Adrenal gland (tissue), 12 donors: ENCODE results near the gene LRRN2. TPM values are rescaled to one million over a fixed set of nuclear protein-coding genes. Genes with fewer than 3 reads are reported as not detected.

Experiments
- DNase-seq, 7 donors: peaks; one replicate each; pipeline ENCODE4 v3.0.0-alpha.2; 2019 to 2020
- H3K27ac ChIP-seq, 5 donors: fragments of 200-600 bp; sonication (generic) in 4 of 5; 1 replicate in 3 of 5; 2 replicates in 2 of 5; pipeline versions ENCODE4 v1.5.1 to v1.8.0; 2016 to 2020; ENCODE audit warnings: mild to moderate bottlenecking in 1 of 5
- H3K27me3 ChIP-seq: fragments of 200-600 bp; 2 replicates; pipeline ENCODE4 v1.8.0; 2021
- H3K36me3 ChIP-seq, 2 donors: fragments of 200-600 bp; replicated peaks in 1 of 2; 1 replicate in 1 of 2; 2 replicates in 1 of 2; pipeline versions ENCODE4 v1.5.1 to v1.8.0; 2018 to 2022
- H3K4me1 ChIP-seq, 2 donors: fragments of 200-600 bp; replicated peaks in 1 of 2; 1 replicate in 1 of 2; 2 replicates in 1 of 2; pipeline versions ENCODE4 v1.5.1 to v1.8.0; 2018 to 2021
- H3K4me3 ChIP-seq, 4 donors: fragments of 200-600 bp; sonication (generic) in 3 of 4; one replicate each; pipeline ENCODE4 v1.5.1; 2016 to 2018
- H3K9me3 ChIP-seq, 3 donors: fragments of 200-600 bp; sonication (generic) in 1 of 3; replicated peaks in 1 of 3; 1 replicate in 2 of 3; 2 replicates in 1 of 3; pipeline versions ENCODE4 v1.5.1 to v1.8.0; 2016 to 2021
- POLR2A ChIP-seq, 2 donors: fragments of 450-650 bp; IDR thresholded peaks; one replicate each; pipeline ENCODE4 v1.6.1; 2017; ENCODE audit warnings: antibody characterized with exemption in 2 of 2, mild to moderate bottlenecking in 2 of 2, moderate library complexity in 1 of 2
- WGBS, 4 donors: extraction: QIAGEN DNeasy Blood & Tissue Kit in 2 of 4; methylation state at CpG; one replicate each; pipeline versions ENCODE4 v1.1.5 to v1.1.7; 2013 to 2017; 5-methylcytosine and 5-hydroxymethylcytosine counted together
- intact Hi-C, 2 donors: fragments of 100-400 bp; cut with DNase I; formaldehyde crosslinking; loops; one replicate each; pipeline versions ENCODE4 v1.14.1 to v1.15.0; 2022 to 2023
- polyA plus RNA-seq, 3 donors: library from polyadenylated mRNA; stranded (reverse); fragments of 200-250 nt in 2 of 3; fragments of 350-450 nt in 1 of 3; fragmentation: Illumina TruSeq in 1 of 3; extraction: RNeasy Lipid Tissue Mini Kit (QIAGEN cat#74804) in 1 of 3; gene quantifications; one replicate each; pipeline ENCODE4 v1.2.3, GENCODE V29; 2013 to 2014
- total RNA-seq, 9 donors: library from RNA; depleted of rRNA in 4 of 9; stranded (reverse); fragments of >200 nt in 4 of 9; fragments of 120-200 nt in 1 of 9; fragmentation: NEBNext Ultra II Directional in 1 of 9; extraction: Animal tissue kit (Norgen Biotek cat#: 25700) in 1 of 9; gene quantifications; one replicate each; pipeline versions ENCODE4 v1.1.0 to v1.2.4, GENCODE V29; 2013 to 2023
- TF ChIP-seq, protein P1 (sequence below), 6 experiments: fragments of 450-650 bp in 4 of 6; fragments of 200-600 bp in 2 of 6; sonication (generic) in 1 of 6; IDR thresholded peaks; 1 replicate in 5 of 6; 2 replicates in 1 of 6; pipeline versions ENCODE4 v1.5.1 to v1.8.0; 2016 to 2021; ENCODE audit warnings: antibody characterized with exemption in 6 of 6, mild to moderate bottlenecking in 2 of 6, moderate library complexity in 1 of 6
- donor health status: healthy with polysubstance abuse.
- donor health status: Bipolar disorder and iron deficiency.
- donor health status: DM: yes; HTN: yes; CAD: no.
- donor health status: DM: no; HTN: no; CAD: no.
- donor health status: DM: no; HTN: no; CAD: no.
- donor health status: DM: yes; HTN: yes; CAD: no.

The LRRN2 gene
- total and polyA plus RNA-seq, 12 donors = 1.1 to 8.7 (median 3.2) TPM

DNA sequence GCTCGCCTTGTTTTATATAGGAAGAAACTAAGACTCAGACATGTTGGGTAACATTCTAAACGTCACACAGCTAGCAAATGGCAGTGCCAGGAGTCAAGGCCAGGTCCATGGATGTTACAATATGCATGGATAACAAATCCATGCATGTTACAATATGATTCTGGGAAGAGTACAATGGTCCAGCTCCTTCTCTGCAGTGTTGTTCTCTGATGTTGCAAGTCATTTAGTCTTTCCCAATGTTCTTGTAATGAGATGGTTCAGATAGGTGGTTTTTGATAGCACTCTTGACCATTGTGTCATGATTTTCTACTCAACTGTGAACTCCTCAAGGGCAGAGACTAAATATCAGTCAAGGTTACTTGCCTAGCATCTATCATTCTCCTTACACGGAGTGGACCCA lies 15.7 kb upstream of the LRRN2 start:
- Histone ChIP-seq H3K27me3 (no peaks in the 10 kb centered on the region), H3K36me3 (no peaks in the 10 kb centered on the region), H3K4me3 (no peak overlapping the region), H3K4me1 (no peaks in the 10 kb centered on the region), H3K27ac (no peak overlapping the region), H3K9me3 (no peaks in the 10 kb centered on the region)
- no peak for DNase-seq
- intact Hi-C loops = no loop called here
- TF ChIP-seq, protein P1, sequence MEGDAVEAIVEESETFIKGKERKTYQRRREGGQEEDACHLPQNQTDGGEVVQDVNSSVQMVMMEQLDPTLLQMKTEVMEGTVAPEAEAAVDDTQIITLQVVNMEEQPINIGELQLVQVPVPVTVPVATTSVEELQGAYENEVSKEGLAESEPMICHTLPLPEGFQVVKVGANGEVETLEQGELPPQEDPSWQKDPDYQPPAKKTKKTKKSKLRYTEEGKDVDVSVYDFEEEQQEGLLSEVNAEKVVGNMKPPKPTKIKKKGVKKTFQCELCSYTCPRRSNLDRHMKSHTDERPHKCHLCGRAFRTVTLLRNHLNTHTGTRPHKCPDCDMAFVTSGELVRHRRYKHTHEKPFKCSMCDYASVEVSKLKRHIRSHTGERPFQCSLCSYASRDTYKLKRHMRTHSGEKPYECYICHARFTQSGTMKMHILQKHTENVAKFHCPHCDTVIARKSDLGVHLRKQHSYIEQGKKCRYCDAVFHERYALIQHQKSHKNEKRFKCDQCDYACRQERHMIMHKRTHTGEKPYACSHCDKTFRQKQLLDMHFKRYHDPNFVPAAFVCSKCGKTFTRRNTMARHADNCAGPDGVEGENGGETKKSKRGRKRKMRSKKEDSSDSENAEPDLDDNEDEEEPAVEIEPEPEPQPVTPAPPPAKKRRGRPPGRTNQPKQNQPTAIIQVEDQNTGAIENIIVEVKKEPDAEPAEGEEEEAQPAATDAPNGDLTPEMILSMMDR (IDR thresholded peaks at IDR 0.05) = no peak
- WGBS, 4 donors = 64 to 79% (median 71%) methylated on average over 3 of the region's 3 CpGs

DNA sequence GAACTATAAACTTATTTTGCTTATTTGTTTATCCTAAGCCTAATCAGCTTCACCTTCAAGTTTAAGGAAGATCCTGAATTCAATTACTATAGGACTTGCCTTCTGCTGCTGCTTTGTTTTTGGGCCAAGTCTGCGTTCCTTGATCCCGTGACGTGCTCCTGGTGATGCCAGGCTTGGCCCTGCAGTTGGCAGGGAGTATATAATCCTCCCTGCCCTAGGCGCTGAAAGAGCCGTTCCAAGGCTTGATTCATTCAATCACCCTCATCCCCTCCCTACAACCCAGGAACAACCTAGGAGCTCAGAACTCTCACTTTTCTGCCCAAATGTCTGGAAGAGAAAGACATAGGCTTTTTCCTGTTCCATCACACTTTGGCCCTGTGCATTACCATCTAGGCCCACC lies 12.4 kb upstream of the LRRN2 start:
- Histone ChIP-seq H3K27me3 (no peaks in the 10 kb centered on the region), H3K36me3 (no peaks in the 10 kb centered on the region), H3K4me3 (no peak overlapping the region), H3K27ac (no peak overlapping the region), H3K9me3 (no peaks in the 10 kb centered on the region), H3K4me1 (no peaks in the 10 kb centered on the region)
- no peak for DNase-seq
- 84 to 98% (median 88%) methylated on average over 5 of the region's 5 CpGs for WGBS, 4 donors
- intact Hi-C loops = no loop called here
- TF ChIP-seq, protein P1 (IDR thresholded peaks at IDR 0.05) = no peak
- no peak for TF ChIP-seq POLR2A (IDR thresholded peaks at IDR 0.05)

DNA sequence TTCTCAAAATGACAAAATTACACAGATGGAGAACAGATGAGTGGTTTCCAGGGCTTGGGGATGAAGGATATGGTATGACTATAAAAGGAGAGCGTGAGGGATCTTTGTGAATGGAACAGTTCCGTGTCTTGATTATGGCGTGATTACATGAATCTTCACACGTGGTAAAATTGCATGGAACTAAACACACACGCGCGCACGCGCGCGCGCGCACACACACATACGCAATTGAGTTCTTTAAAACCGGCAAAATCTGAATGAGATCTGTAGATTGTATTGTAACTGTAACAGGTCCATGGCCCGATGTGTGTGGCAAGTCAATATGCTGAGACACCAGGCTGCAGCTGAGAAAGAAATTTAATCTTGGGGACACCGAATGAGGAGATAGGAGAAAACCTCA lies 11.1 kb upstream of the LRRN2 start:
- intact Hi-C loops = no loop called here
- Histone ChIP-seq H3K27me3 (no peaks in the 10 kb centered on the region), H3K27ac (no peak overlapping the region), H3K4me3 (no peak overlapping the region), H3K4me1 (no peaks in the 10 kb centered on the region), H3K9me3 (no peaks in the 10 kb centered on the region), H3K36me3 (no peaks in the 10 kb centered on the region)
- DNase-seq = no peak
- WGBS, 4 donors = 90 to 92% (median 90%) methylated on average over 17 of the region's 17 CpGs
- TF ChIP-seq, protein P1 (IDR thresholded peaks at IDR 0.05) = no peak
- TF ChIP-seq POLR2A (IDR thresholded peaks at IDR 0.05) = no peak

DNA sequence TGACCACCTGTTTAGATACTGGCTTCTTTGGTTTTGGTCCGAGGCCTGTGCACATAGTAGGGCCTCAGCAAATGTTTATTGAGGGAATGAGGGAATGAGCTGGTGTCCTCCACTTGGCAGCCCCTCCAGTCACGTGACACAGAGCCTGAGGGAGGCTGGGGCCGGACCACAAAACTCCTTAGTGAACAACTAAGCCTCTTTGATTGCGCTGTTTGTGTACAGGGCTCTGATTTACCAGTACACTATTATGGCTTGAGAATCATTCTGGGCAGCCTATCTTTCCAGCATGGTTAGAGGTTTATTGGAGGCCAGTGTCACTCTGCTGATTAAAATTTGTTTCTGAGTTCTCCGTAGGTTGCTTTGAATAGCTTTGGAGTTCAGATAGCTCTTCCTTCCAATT lies 10.2 kb upstream of the LRRN2 start:
- no peaks in the 10 kb centered on the region for H3K27me3 ChIP-seq
- no peak for DNase-seq
- H3K4me3 ChIP-seq = no peak overlapping the region
- WGBS, 4 donors = 68 to 90% (median 80%) methylated on average over 3 to 5 of the region's 5 CpGs
- no peak for TF ChIP-seq POLR2A (IDR thresholded peaks at IDR 0.05)
- TF ChIP-seq, protein P1 (IDR thresholded peaks at IDR 0.05) = no peak
- no peaks in the 10 kb centered on the region for H3K4me1 ChIP-seq
- no peaks in the 10 kb centered on the region for H3K36me3 ChIP-seq
- no peak overlapping the region for H3K27ac ChIP-seq
- H3K9me3 ChIP-seq = no peaks in the 10 kb centered on the region
- intact Hi-C loops = no loop called here
